SK-N-SH treated with all-trans-retinoic acid at 6 μM for 48 hours (cell line): ENCODE measurements around the gene CFAP90.

Experiments
- PATZ1 ChIP-seq: fragments of 250-450 bp; sonication (Bioruptor Pico); IDR thresholded peaks from 2 replicates; pipeline ENCODE4 v1.8.0; 2020; ENCODE audit warnings: mild to moderate bottlenecking, moderate library complexity, borderline replicate concordance
- SNAI2 ChIP-seq: fragments of 250-450 bp; sonication (Bioruptor Pico); IDR thresholded peaks from 2 replicates; pipeline ENCODE4 v1.5.0; 2020; ENCODE audit warnings: mild to moderate bottlenecking, moderate library complexity

DNA sequence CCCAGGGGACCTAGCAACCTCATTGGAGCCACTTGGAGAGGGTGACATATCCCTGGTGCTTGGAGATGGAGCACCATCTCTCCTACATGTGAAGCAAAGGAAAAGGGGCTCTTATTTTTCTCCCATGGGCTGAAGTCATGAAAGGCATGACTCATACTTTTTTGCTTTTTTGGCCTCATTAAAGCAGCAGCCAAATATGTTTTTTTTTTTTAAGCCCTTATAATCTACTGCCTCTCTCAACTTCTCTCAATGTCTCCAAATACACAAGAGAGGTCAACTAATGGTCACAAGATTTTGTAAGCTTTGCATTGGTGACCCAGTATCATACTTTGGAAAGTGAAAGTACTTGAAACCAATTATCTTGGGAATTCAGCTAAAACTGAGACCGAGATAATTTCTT, 1.6 kb upstream of the CFAP90 start:
- no peak for TF ChIP-seq PATZ1
- TF ChIP-seq SNAI2 (CRISPR knock-in tag) = no peak
